Liver (tissue), 9 donors: ENCODE results near the gene ZFYVE28. TPM values are rescaled to one million over a fixed set of nuclear protein-coding genes. Genes with fewer than 3 reads are reported as not detected.

ENCODE experiments used
- DNase-seq: peaks from one replicate; pipeline ENCODE4 v3.0.0-alpha.2; 2017; ENCODE audit warnings: low spot score
- H3K27ac ChIP-seq, 2 donors: one replicate each; pipeline ENCODE4 v1.7.0; 2013; ENCODE audit warnings: inconsistent platforms in 2 of 2, low read length in 2 of 2, control low read depth in 1 of 2, low read depth in 1 of 2, mild to moderate bottlenecking in 1 of 2
- H3K27me3 ChIP-seq, 4 donors: one replicate each; pipeline versions ENCODE4 v1.6.1 to v1.7.0; 2013; ENCODE audit warnings: low read length in 3 of 4, inconsistent platforms in 1 of 4, mild to moderate bottlenecking in 1 of 4, moderate library complexity in 1 of 4; ENCODE audit not compliant: control insufficient read depth in 4 of 4, insufficient read depth in 4 of 4
- H3K36me3 ChIP-seq, 4 donors: one replicate each; pipeline versions ENCODE4 v1.6.1 to v1.7.0; 2013; ENCODE audit warnings: low read length in 3 of 4, mild to moderate bottlenecking in 3 of 4, low read depth in 1 of 4, moderate library complexity in 1 of 4; ENCODE audit not compliant: control insufficient read depth in 4 of 4, insufficient read depth in 3 of 4
- H3K4me1 ChIP-seq, 4 donors: one replicate each; pipeline versions ENCODE4 v1.6.1 to v1.7.0; 2013; ENCODE audit warnings: low read length in 3 of 4, mild to moderate bottlenecking in 3 of 4, moderate library complexity in 1 of 4; ENCODE audit not compliant: control insufficient read depth in 4 of 4, insufficient read depth in 4 of 4
- H3K4me3 ChIP-seq, 3 donors: one replicate each; pipeline versions ENCODE4 v1.6.1 to v1.7.0; 2013; ENCODE audit warnings: low read length in 3 of 3, control low read depth in 1 of 3, low read depth in 1 of 3, mild to moderate bottlenecking in 1 of 3
- H3K9ac ChIP-seq, 2 donors: one replicate each; pipeline ENCODE4 v1.7.0; 2013; ENCODE audit warnings: low read length in 2 of 2, mild to moderate bottlenecking in 2 of 2, moderate library complexity in 2 of 2, control low read depth in 1 of 2, low read depth in 1 of 2
- H3K9me3 ChIP-seq, 4 donors: one replicate each; pipeline versions ENCODE4 v1.6.1 to v1.7.0; 2013; ENCODE audit warnings: low read length in 3 of 4; ENCODE audit not compliant: control insufficient read depth in 4 of 4
- ATF3 ChIP-seq: IDR thresholded peaks from 2 replicates; pipeline ENCODE4 v1.6.1; 2016; ENCODE audit warnings: antibody characterized with exemption
- CTCF ChIP-seq: fragments of 150-350 bp; IDR thresholded peaks from 2 replicates; pipeline ENCODE4 v1.5.1; 2017; ENCODE audit warnings: improper control_type of control experiment, low read depth, low read length; ENCODE audit not compliant: missing input control
- EGR1 ChIP-seq, 2 donors: IDR thresholded peaks; 2 replicates each; pipeline ENCODE4 v1.6.1; 2016 to 2018; ENCODE audit warnings: antibody characterized with exemption in 2 of 2, low read depth in 2 of 2
- FOXA1 ChIP-seq: IDR thresholded peaks from 2 replicates; pipeline ENCODE4 v1.6.1; 2016; ENCODE audit warnings: antibody characterized with exemption
- FOXA2 ChIP-seq: IDR thresholded peaks from 2 replicates; pipeline ENCODE4 v1.6.1; 2016; ENCODE audit warnings: antibody characterized with exemption
- GABPA ChIP-seq, 2 donors: IDR thresholded peaks in 1 of 2; conservative IDR thresholded peaks in 1 of 2; 2 replicates each; pipeline ENCODE4 v1.6.1; 2016; ENCODE audit warnings: antibody characterized with exemption in 2 of 2, mild to moderate bottlenecking in 1 of 2, moderate library complexity in 1 of 2
- HNF4A ChIP-seq, 2 donors: conservative IDR thresholded peaks; 2 replicates each; pipeline ENCODE4 v1.6.1; 2016; ENCODE audit warnings: antibody characterized with exemption in 2 of 2, mild to moderate bottlenecking in 2 of 2
- HNF4G ChIP-seq: IDR thresholded peaks from 2 replicates; pipeline ENCODE4 v1.6.1; 2016; ENCODE audit warnings: antibody characterized with exemption
- JUND ChIP-seq, 2 donors: IDR thresholded peaks; 2 replicates each; pipeline ENCODE4 v1.6.1; 2016; ENCODE audit warnings: antibody characterized with exemption in 2 of 2
- MAX ChIP-seq: IDR thresholded peaks from 2 replicates; pipeline ENCODE4 v1.6.1; 2016; ENCODE audit warnings: antibody characterized with exemption
- NR2F2 ChIP-seq: IDR thresholded peaks from 2 replicates; pipeline ENCODE4 v1.6.1; 2016; ENCODE audit warnings: antibody characterized with exemption
- RAD21 ChIP-seq, 2 donors: IDR thresholded peaks; 2 replicates each; pipeline ENCODE4 v1.6.1; 2016; ENCODE audit warnings: antibody characterized with exemption in 2 of 2, mild to moderate bottlenecking in 2 of 2
- REST ChIP-seq: IDR thresholded peaks from 2 replicates; pipeline ENCODE4 v1.6.1; 2016; ENCODE audit warnings: antibody characterized with exemption, mild to moderate bottlenecking
- RXRA ChIP-seq, 2 donors: IDR thresholded peaks; 2 replicates each; pipeline ENCODE4 v1.6.1; 2017 to 2018; ENCODE audit warnings: antibody characterized with exemption in 2 of 2, mild to moderate bottlenecking in 1 of 2
- SP1 ChIP-seq: IDR thresholded peaks from 2 replicates; pipeline ENCODE4 v1.6.1; 2018; ENCODE audit warnings: antibody characterized with exemption, mild to moderate bottlenecking
- TAF1 ChIP-seq: conservative IDR thresholded peaks from 2 replicates; pipeline ENCODE4 v1.6.1; 2016; ENCODE audit warnings: antibody characterized with exemption, mild to moderate bottlenecking
- YY1 ChIP-seq: IDR thresholded peaks from 2 replicates; pipeline ENCODE4 v1.6.1; 2016; ENCODE audit warnings: antibody characterized with exemption, mild to moderate bottlenecking
- ZBTB33 ChIP-seq: IDR thresholded peaks from 2 replicates; pipeline ENCODE4 v1.6.1; 2016; ENCODE audit warnings: antibody characterized with exemption
- WGBS: extraction: QIAGEN DNeasy Blood & Tissue Kit; methylation state at CpG from one replicate; pipeline ENCODE4 v1.1.7; 2013; 5-methylcytosine and 5-hydroxymethylcytosine counted together
- polyA plus RNA-seq, 2 donors: library from polyadenylated mRNA; stranded (reverse) in 1 of 2; unstranded in 1 of 2; fragments of 200-250 nt in 1 of 2; fragments of >200 nt in 1 of 2; fragmentation: Nextera tagmentation in 1 of 2; extraction: Ambion mirVana in 1 of 2; gene quantifications; one replicate each; pipeline versions ENCODE4 v1.2.1 to v1.2.3, GENCODE V29; 2013 to 2015
- total RNA-seq, 2 donors: library from RNA; depleted of rRNA; stranded (reverse); fragments of >200 nt; gene quantifications; one replicate each; pipeline ENCODE4 v1.2.3, GENCODE V29; 2014
- donor health status: healthy.
- donor health status: healthy.
- donor health status: healthy.
- donor health status: healthy.
- donor health status: healthy.

The ZFYVE28 gene
- total and polyA plus RNA-seq, 4 donors: 2.0 to 6.1 (median 2.7) TPM

GRCh38 chr4:2257361-2258081, 160.9 kb downstream of the ZFYVE28 start:
- Histone ChIP-seq H3K9me3 (no peaks in the 10 kb centered on the region), H3K9ac (no peak overlapping the region), H3K4me3 (no peak overlapping the region), H3K27me3 (no peaks in the 10 kb centered on the region), H3K36me3 (peaks cover 0 to 18% (median 10%) of the 10 kb centered on the region in 4 donors), H3K4me1 (peaks cover 8 to 44% (median 18%) of the 10 kb centered on the region in 4 donors), H3K27ac (peak overlapping the region; percentile 2 to 54)
- TF ChIP-seq ZBTB33: no peak
- TF ChIP-seq YY1: no peak
- no peak for TF ChIP-seq NR2F2
- TF ChIP-seq JUND (IDR thresholded peaks at IDR 0.05): no peak
- TF ChIP-seq HNF4A (conservative IDR thresholded peaks at IDR 0.05): no peak
- TF ChIP-seq GABPA (IDR thresholded peaks at IDR 0.05 in 1 of 2, conservative IDR thresholded peaks at IDR 0.05 in 1 of 2): no peak
- no peak for TF ChIP-seq REST
- no peak for TF ChIP-seq TAF1
- TF ChIP-seq ATF3: no peak
- TF ChIP-seq SP1: no peak
- no peak for TF ChIP-seq FOXA2
- TF ChIP-seq MAX: no peak
- TF ChIP-seq RXRA (IDR thresholded peaks at IDR 0.05): no peak
- TF ChIP-seq FOXA1: no peak
- no peak for TF ChIP-seq RAD21 (IDR thresholded peaks at IDR 0.05)
- no peak for TF ChIP-seq HNF4G
- no peak for TF ChIP-seq EGR1 (IDR thresholded peaks at IDR 0.05; ENCODE audit: low read depth in 2 of 2)
- TF ChIP-seq CTCF: no peak
- DNase-seq: no peak
- 88% methylated on average over 14 of the region's 14 CpGs for WGBS
